IMR-90 (cell line): Measurements from ENCODE around the gene OR1L8.

Source experiments
- MAFK ChIP-seq: IDR thresholded peaks from 2 replicates; pipeline ENCODE4 v1.6.1; 2012; ENCODE audit warnings: low read depth, low read length, improper control_type of control experiment
- MXI1 ChIP-seq: IDR thresholded peaks from 2 replicates; pipeline ENCODE4 v1.6.1; 2012; ENCODE audit warnings: low read depth, mild to moderate bottlenecking, low read length, moderate library complexity, borderline replicate concordance
- POLR2A ChIP-seq: IDR thresholded peaks from 2 replicates; pipeline ENCODE4 v1.6.1; 2012; ENCODE audit warnings: mild to moderate bottlenecking, low read depth, low read length
- RCOR1 ChIP-seq: IDR thresholded peaks from 2 replicates; pipeline ENCODE4 v1.6.1; 2012; ENCODE audit warnings: mild to moderate bottlenecking, low read length, improper control_type of control experiment; ENCODE audit not compliant: insufficient replicate concordance
- TF ChIP-seq, protein P1 (sequence below): conservative IDR thresholded peaks from 2 replicates; pipeline ENCODE4 v1.5.1; 2012; ENCODE audit warnings: mild to moderate bottlenecking, low read depth, low read length, improper control_type of control experiment

DNA sequence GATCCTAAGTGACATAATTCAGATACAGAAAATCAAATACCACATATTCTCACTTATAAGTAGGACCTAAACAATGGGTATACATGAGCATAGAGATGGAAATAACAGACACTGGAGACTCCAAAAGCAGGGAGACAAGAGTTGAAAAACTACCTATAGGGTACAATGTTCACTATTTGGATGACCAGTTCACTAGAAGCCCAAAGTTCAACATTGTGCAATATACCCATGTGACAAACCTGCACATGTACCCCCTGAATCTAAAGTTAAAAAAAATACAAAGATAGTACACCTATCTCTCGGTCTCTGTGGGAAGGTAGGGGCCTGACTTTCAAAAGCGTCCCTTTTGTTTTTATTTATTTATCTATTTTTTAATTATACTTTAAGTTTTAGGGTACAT lies 44.4 kb downstream of the OR1L8 start:
- TF ChIP-seq, protein P1, sequence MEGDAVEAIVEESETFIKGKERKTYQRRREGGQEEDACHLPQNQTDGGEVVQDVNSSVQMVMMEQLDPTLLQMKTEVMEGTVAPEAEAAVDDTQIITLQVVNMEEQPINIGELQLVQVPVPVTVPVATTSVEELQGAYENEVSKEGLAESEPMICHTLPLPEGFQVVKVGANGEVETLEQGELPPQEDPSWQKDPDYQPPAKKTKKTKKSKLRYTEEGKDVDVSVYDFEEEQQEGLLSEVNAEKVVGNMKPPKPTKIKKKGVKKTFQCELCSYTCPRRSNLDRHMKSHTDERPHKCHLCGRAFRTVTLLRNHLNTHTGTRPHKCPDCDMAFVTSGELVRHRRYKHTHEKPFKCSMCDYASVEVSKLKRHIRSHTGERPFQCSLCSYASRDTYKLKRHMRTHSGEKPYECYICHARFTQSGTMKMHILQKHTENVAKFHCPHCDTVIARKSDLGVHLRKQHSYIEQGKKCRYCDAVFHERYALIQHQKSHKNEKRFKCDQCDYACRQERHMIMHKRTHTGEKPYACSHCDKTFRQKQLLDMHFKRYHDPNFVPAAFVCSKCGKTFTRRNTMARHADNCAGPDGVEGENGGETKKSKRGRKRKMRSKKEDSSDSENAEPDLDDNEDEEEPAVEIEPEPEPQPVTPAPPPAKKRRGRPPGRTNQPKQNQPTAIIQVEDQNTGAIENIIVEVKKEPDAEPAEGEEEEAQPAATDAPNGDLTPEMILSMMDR: no peak
- no peak for TF ChIP-seq MXI1
- TF ChIP-seq RCOR1: no peak
- TF ChIP-seq MAFK: no peak
- TF ChIP-seq POLR2A: no peak
